ENCODE results near the gene ZNF300.

DNA sequence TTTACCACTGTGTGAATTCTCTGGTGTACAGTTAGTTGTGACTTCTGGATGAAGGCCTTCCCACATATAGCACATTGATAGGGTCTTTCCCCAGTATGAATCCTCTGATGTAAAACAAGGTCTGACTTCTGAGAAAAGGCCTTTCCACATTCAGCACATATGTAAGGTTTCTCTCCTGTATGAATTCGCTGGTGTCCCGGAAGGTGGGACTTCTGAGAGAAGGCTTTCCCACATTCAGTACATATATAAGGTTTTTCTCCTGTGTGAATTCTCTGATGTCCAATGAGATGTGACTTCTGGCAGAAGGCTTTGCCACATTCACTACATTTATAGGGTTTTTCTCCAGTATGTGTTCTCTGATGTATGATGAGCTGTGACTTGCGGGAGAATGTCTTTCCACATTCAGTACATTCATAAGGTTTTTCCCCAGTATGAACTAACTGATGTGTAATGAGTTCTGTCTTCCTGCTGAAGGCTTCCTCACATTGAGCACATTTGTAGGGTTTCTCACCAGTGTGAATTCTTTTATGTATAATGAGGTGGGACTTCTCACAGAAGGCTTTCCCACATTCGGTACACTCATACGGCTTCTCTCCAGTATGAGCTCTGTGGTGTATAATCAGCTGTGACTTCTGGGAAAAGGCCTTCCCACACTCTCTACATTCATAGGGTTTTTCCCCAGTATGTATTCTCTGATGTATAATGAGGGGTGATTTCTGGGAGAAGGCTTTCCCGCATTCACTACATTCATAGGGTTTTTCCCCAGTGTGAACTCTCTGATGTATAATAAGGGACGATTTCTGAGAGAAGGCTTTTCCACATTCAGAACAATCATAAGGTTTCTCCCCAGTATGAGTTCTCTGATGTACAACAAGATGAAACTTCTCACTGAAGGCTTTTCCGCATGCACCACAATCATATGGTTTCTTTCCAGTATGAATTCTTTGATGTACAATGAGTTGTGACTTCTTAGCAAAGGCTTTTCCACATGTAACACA, 9.1 kb downstream of the ZNF300 start:
- TF ChIP-seq, protein P1, sequence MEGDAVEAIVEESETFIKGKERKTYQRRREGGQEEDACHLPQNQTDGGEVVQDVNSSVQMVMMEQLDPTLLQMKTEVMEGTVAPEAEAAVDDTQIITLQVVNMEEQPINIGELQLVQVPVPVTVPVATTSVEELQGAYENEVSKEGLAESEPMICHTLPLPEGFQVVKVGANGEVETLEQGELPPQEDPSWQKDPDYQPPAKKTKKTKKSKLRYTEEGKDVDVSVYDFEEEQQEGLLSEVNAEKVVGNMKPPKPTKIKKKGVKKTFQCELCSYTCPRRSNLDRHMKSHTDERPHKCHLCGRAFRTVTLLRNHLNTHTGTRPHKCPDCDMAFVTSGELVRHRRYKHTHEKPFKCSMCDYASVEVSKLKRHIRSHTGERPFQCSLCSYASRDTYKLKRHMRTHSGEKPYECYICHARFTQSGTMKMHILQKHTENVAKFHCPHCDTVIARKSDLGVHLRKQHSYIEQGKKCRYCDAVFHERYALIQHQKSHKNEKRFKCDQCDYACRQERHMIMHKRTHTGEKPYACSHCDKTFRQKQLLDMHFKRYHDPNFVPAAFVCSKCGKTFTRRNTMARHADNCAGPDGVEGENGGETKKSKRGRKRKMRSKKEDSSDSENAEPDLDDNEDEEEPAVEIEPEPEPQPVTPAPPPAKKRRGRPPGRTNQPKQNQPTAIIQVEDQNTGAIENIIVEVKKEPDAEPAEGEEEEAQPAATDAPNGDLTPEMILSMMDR (IDR thresholded peaks at IDR 0.05; ENCODE audit: extremely low read depth in 1 of 2, insufficient read depth in 1 of 2, low read depth in 1 of 2, low read length in 2 of 2), result no peak
- no peak for TF ChIP-seq EZH2 (IDR thresholded peaks at IDR 0.05; ENCODE audit: borderline replicate concordance, low read depth, low read length, severe bottlenecking)
- TF ChIP-seq, protein P2, sequence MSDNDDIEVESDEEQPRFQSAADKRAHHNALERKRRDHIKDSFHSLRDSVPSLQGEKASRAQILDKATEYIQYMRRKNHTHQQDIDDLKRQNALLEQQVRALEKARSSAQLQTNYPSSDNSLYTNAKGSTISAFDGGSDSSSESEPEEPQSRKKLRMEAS (IDR thresholded peaks at IDR 0.05; ENCODE audit: insufficient read depth, insufficient read length), result no peak
- TF ChIP-seq JUN (IDR thresholded peaks at IDR 0.05; ENCODE audit: borderline replicate concordance, insufficient read depth, insufficient read length, low read depth), result no peak

Data from endothelial cell of umbilical vein (primary cell).